ENCODE measurements around the gene RASSF3.

DNA sequence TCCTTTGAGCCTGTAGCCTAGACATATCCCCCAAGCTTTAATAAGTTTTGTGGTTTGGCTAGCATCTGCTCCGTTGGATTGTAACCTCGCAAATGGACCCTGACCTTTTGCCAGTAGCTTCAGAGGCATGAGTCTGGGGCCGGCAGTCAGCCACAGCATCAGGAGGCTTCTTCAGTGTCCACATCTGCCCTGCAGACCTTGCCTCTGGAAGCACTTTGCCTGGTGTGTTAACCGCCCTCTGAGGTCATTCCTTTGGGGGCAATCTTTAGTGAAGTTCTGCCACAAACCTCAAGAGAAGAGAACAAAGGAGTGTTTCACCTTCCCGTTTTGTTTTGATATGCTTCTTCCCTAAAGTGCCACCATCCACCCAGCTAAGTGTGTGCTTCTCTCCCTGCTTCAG is 77.5 kb downstream of the RASSF3 start:
- TF ChIP-seq, protein P1, sequence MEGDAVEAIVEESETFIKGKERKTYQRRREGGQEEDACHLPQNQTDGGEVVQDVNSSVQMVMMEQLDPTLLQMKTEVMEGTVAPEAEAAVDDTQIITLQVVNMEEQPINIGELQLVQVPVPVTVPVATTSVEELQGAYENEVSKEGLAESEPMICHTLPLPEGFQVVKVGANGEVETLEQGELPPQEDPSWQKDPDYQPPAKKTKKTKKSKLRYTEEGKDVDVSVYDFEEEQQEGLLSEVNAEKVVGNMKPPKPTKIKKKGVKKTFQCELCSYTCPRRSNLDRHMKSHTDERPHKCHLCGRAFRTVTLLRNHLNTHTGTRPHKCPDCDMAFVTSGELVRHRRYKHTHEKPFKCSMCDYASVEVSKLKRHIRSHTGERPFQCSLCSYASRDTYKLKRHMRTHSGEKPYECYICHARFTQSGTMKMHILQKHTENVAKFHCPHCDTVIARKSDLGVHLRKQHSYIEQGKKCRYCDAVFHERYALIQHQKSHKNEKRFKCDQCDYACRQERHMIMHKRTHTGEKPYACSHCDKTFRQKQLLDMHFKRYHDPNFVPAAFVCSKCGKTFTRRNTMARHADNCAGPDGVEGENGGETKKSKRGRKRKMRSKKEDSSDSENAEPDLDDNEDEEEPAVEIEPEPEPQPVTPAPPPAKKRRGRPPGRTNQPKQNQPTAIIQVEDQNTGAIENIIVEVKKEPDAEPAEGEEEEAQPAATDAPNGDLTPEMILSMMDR (IDR thresholded peaks at IDR 0.05), result no peak
- TF ChIP-seq POLR2AphosphoS5 (IDR thresholded peaks at IDR 0.05), result no peak
- TF ChIP-seq POLR2A (IDR thresholded peaks at IDR 0.05), result no peak

Measured in breast epithelium (tissue), 3 donors.